Lung (tissue), 12 donors: ENCODE measurements around the gene TBC1D9B. TPM values are rescaled to one million over a fixed set of nuclear protein-coding genes. Genes with fewer than 3 reads are reported as not detected.

Source experiments
- ATAC-seq: fragments of 200-7000 bp; cut with Tn5 transposase; one replicate; pipeline ENCODE4 v1.9.1; 2020; ENCODE audit warnings: moderate number of reproducible peaks; ENCODE audit not compliant: insufficient read depth, low FRiP score
- DNase-seq, 3 donors: peaks; one replicate each; pipeline ENCODE4 v3.0.0-alpha.2; 2013 to 2017
- H3K27ac ChIP-seq, 2 donors: one replicate each; pipeline ENCODE4 v1.5.1; 2013; ENCODE audit warnings: mild to moderate bottlenecking in 2 of 2, moderate library complexity in 2 of 2, control low read depth in 1 of 2, inconsistent platforms in 1 of 2, low read depth in 1 of 2, low read length in 1 of 2
- H3K27me3 ChIP-seq, 3 donors: one replicate each; pipeline ENCODE4 v1.5.1; 2013; ENCODE audit warnings: low read length in 2 of 3; ENCODE audit not compliant: control insufficient read depth in 3 of 3, insufficient read depth in 3 of 3
- H3K36me3 ChIP-seq, 4 donors: one replicate each; pipeline ENCODE4 v1.5.1; 2013; ENCODE audit warnings: low read length in 4 of 4, mild to moderate bottlenecking in 1 of 4, moderate library complexity in 1 of 4; ENCODE audit not compliant: control insufficient read depth in 4 of 4, insufficient read depth in 4 of 4
- H3K4me1 ChIP-seq, 5 donors: one replicate each; pipeline ENCODE4 v1.5.1; 2013; ENCODE audit warnings: low read length in 5 of 5, mild to moderate bottlenecking in 2 of 5, moderate library complexity in 1 of 5; ENCODE audit not compliant: control insufficient read depth in 5 of 5, insufficient read depth in 5 of 5
- H3K4me3 ChIP-seq: one replicate; pipeline ENCODE4 v1.5.1; 2013; ENCODE audit warnings: mild to moderate bottlenecking, control low read depth, moderate library complexity
- H3K9ac ChIP-seq, 2 donors: one replicate each; pipeline ENCODE4 v1.5.1; 2013; ENCODE audit warnings: low read length in 2 of 2, control low read depth in 1 of 2; ENCODE audit not compliant: insufficient read depth in 1 of 2
- H3K9me3 ChIP-seq, 4 donors: one replicate each; pipeline ENCODE4 v1.5.1; 2013; ENCODE audit warnings: low read length in 3 of 4, mild to moderate bottlenecking in 1 of 4, moderate library complexity in 1 of 4; ENCODE audit not compliant: control insufficient read depth in 4 of 4, insufficient read depth in 3 of 4
- CTCF ChIP-seq: IDR thresholded peaks from 2 replicates; pipeline ENCODE4 v1.5.1; 2012; ENCODE audit warnings: mild to moderate bottlenecking; ENCODE audit errors: control extremely low read depth, extremely low read depth
- WGBS, 2 donors: extraction: QIAGEN DNeasy Blood & Tissue Kit; methylation state at CpG; one replicate each; pipeline ENCODE4 v1.1.7; 2013; 5-methylcytosine and 5-hydroxymethylcytosine counted together
- polyA plus RNA-seq, 2 donors: library from polyadenylated mRNA; stranded (reverse); fragments of 200-250 nt; gene quantifications; one replicate each; pipeline ENCODE4 v1.2.1, GENCODE V29; 2013
- total RNA-seq, 2 donors: library from RNA; depleted of rRNA in 1 of 2; stranded (reverse); fragments of >200 nt in 1 of 2; gene quantifications; one replicate each; pipeline ENCODE4 v1.2.1, GENCODE V29; 2014 to 2021
- donor health status: control.
- donor health status: control.
- donor health status: Bipolar disorder and iron deficiency.
- donor health status: healthy.
- donor health status: DM: yes; HTN: yes; CAD: no.

TBC1D9B gene
- total and polyA plus RNA-seq, 4 donors = 55.9 to 129 (median 66.6) TPM

- Histone ChIP-seq H3K9me3 (peaks cover 0 to 3% (median 0%) of the 10 kb centered on the region in 4 donors), H3K9ac (no peak overlapping the region), H3K36me3 (peaks cover 21 to 33% (median 31%) of the 10 kb centered on the region in 4 donors), H3K4me1 (peaks cover 0 to 3% (median 0%) of the 10 kb centered on the region in 5 donors), H3K4me3 (no peak overlapping the region), H3K27ac (no peak overlapping the region), H3K27me3 (no peaks in the 10 kb centered on the region)
- ATAC-seq (no peak), DNase-seq (no peak)
- no peak for TF ChIP-seq CTCF
- WGBS, 2 donors = 97% methylated on average over 11 of the region's 11 CpGs
Measured at GRCh38 chr5:179840321-179840720, 67.4 kb downstream of the TBC1D9B start.

- WGBS, 2 donors = 85 to 87% methylated on average over 16 of the region's 16 CpGs
- H3K36me3 ChIP-seq = peaks cover 21 to 33% (median 31%) of the 10 kb centered on the region in 4 donors
- H3K27me3 ChIP-seq = no peaks in the 10 kb centered on the region
- H3K4me1 ChIP-seq = peaks cover 0 to 3% (median 0%) of the 10 kb centered on the region in 5 donors
- H3K9me3 ChIP-seq = no peaks in the 10 kb centered on the region
- no peak for ATAC-seq
- no peak for TF ChIP-seq CTCF
- no peak overlapping the region for H3K9ac ChIP-seq
- peak overlapping the region in 1 of 2 donors; percentile 7 for H3K27ac ChIP-seq
- no peak overlapping the region for H3K4me3 ChIP-seq
- DNase-seq = no peak
Measured at GRCh38 chr5:179839328-179840256, 68.1 kb downstream of the TBC1D9B start.

GRCh38 chr5:179837076-179838011, 70.4 kb downstream of the TBC1D9B start:
- H3K27ac ChIP-seq = no peak overlapping the region
- 85% methylated on average over 15 of the region's 15 CpGs for WGBS, 2 donors
- ATAC-seq (no peak), DNase-seq (no peak)
- TF ChIP-seq CTCF = no peak
- no peak overlapping the region for H3K9ac ChIP-seq
- no peaks in the 10 kb centered on the region for H3K27me3 ChIP-seq
- H3K36me3 ChIP-seq = peaks cover 29 to 46% (median 41%) of the 10 kb centered on the region in 4 donors
- no peaks in the 10 kb centered on the region for H3K9me3 ChIP-seq
- H3K4me3 ChIP-seq = no peak overlapping the region
- peaks cover 0 to 3% (median 0%) of the 10 kb centered on the region in 5 donors for H3K4me1 ChIP-seq
